NCI-H82 treated with DMSO at 0.1 percent for 48 hours (cell line): ENCODE measurements around the gene CERS4.
"Not testable (repeated sequence)": the region's sequence is repeated elsewhere in the genome, so short reads cannot be mapped to it uniquely, and the experiment has no call there.

Experiments used
- DNase-seq: peaks from one replicate; lab custom pipeline; 2025; ENCODE audit not compliant: unreplicated experiment; lab: John Stamatoyannopoulos, UW

CERS4 gene

GRCh38 chr19:8261347-8261746 is 52.2 kb downstream of the CERS4 start:
- no peak for DNase-seq

GRCh38 chr19:8261881-8262280 is 52.7 kb downstream of the CERS4 start:
- no peak for DNase-seq

GRCh38 chr19:8262431-8262830 is 53.3 kb downstream of the CERS4 start:
- no peak for DNase-seq

- not testable (repeated sequence) for DNase-seq
Measured at GRCh38 chr19:8264248-8264647, 55.1 kb downstream of the CERS4 start.

GRCh38 chr19:8265872-8266271 is 56.7 kb downstream of the CERS4 start:
- DNase-seq, result no peak

GRCh38 chr19:8269724-8270123 is 60.6 kb downstream of the CERS4 start:
- DNase-seq, result no peak

- not testable (repeated sequence) for DNase-seq
Measured at GRCh38 chr19:8276508-8276907, 67.3 kb downstream of the CERS4 start.

- not testable (repeated sequence) for DNase-seq
Measured at GRCh38 chr19:8291337-8291736, 82.2 kb downstream of the CERS4 start.

GRCh38 chr19:8302357-8302691 is 93.2 kb downstream of the CERS4 start:
- peak; percentile 57 for DNase-seq

GRCh38 chr19:8302734-8303133 is 93.6 kb downstream of the CERS4 start:
- no peak for DNase-seq

GRCh38 chr19:8304841-8305621 is 95.9 kb downstream of the CERS4 start:
- peak; percentile 48 for DNase-seq

- no peak for DNase-seq
Measured at GRCh38 chr19:8305798-8306197, 96.6 kb downstream of the CERS4 start.

- DNase-seq, result no peak
Measured at GRCh38 chr19:8306235-8307054, 97.3 kb downstream of the CERS4 start.

- no peak for DNase-seq
Measured at GRCh38 chr19:8307400-8307964, 98.3 kb downstream of the CERS4 start.

- DNase-seq, result peak; percentile 59
Measured at GRCh38 chr19:8307965-8308866, 99.0 kb downstream of the CERS4 start, which contains the start of gene CD320. Gene CD320 (minus strand): TSS chr19:8308358. CDS start chr19:8308290, 68 bp downstream.

GRCh38 chr19:8308891-8309291 is 99.7 kb downstream of the CERS4 start:
- no peak for DNase-seq

GRCh38 chr19:8310342-8311055 is 101.3 kb downstream of the CERS4 start:
- DNase-seq, result no peak

- DNase-seq, result no peak
Measured at GRCh38 chr19:8311461-8312260, 102.5 kb downstream of the CERS4 start.
